Colonic mucosa (tissue), 4 donors: Measurements from ENCODE around the gene UBA1. TPM values are rescaled to one million over a fixed set of nuclear protein-coding genes. Genes with fewer than 3 reads are reported as not detected.

Source experiments
- DNase-seq: peaks from one replicate; pipeline ENCODE4 v3.0.0-alpha.2; 2020
- H3K27ac ChIP-seq: fragments of 200-600 bp; one replicate; pipeline ENCODE4 v1.8.0; 2021
- H3K27me3 ChIP-seq: fragments of 200-600 bp; one replicate; pipeline ENCODE4 v1.8.0; 2021
- H3K36me3 ChIP-seq: fragments of 200-600 bp; one replicate; pipeline ENCODE4 v1.8.0; 2021
- H3K4me1 ChIP-seq: fragments of 200-600 bp; one replicate; pipeline ENCODE4 v1.8.0; 2021; ENCODE audit warnings: mild to moderate bottlenecking
- H3K4me3 ChIP-seq: fragments of 200-600 bp; one replicate; pipeline ENCODE4 v1.8.0; 2021
- H3K9ac ChIP-seq, 2 donors: one replicate each; pipeline ENCODE4 v1.7.0; 2013; ENCODE audit warnings: control low read depth in 2 of 2, low read depth in 2 of 2, low read length in 2 of 2
- H3K9me3 ChIP-seq: fragments of 200-600 bp; one replicate; pipeline ENCODE4 v1.8.0; 2021
- intact Hi-C: fragments of 100-400 bp; cut with DNase I; formaldehyde crosslinking; loops from one replicate; pipeline ENCODE4 v1.14.1; 2022
- total RNA-seq, 2 donors: library from RNA; stranded (reverse); fragmentation: NEBNext Ultra II Directional in 1 of 2; extraction: Animal tissue kit (Norgen Biotek cat#: 25700) in 1 of 2; gene quantifications; one replicate each; pipeline ENCODE4 v1.2.1, GENCODE V29; 2021
- TF ChIP-seq, protein P1 (sequence below): fragments of 200-600 bp; IDR thresholded peaks from one replicate; pipeline ENCODE4 v1.8.0; 2022; ENCODE audit warnings: antibody characterized with exemption, mild to moderate bottlenecking
- donor health status: healthy.
- donor health status: DM: no; HTN: no; CAD: no.
- donor health status: DM: no; HTN: no; CAD: no.

UBA1 gene
- total RNA-seq, 2 donors from 2014 or later: 237 to 327 TPM

DNA sequence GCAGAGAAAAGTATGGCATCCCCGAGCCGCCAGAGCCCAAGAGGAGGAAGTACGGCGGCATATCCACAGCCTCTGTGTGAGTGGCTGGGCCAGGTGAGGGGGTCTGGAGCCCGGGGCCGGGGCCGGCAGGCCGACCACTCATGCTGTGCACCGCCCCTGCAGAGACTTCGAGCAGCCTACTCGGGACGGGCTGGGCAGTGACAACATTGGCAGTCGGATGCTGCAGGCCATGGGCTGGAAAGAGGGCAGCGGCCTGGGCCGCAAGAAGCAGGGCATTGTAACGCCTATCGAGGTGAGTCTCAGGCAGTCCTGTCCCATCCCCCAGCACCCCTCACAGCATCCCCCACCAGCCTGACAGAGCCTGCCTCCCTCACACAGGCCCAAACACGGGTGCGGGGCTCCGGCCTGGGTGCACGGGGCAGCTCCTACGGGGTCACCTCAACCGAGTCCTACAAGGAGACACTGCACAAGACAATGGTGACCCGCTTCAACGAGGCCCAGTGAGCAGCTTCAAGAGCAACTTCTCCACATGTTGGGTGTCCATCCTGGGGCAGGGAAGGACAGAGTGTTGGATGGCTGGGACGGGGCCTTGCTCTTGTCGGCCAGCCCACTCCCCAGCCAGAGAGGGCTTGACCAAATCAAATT lies 7.4 kb upstream of the UBA1 start:
- intact Hi-C loops: no loop called here
- TF ChIP-seq, protein P1, sequence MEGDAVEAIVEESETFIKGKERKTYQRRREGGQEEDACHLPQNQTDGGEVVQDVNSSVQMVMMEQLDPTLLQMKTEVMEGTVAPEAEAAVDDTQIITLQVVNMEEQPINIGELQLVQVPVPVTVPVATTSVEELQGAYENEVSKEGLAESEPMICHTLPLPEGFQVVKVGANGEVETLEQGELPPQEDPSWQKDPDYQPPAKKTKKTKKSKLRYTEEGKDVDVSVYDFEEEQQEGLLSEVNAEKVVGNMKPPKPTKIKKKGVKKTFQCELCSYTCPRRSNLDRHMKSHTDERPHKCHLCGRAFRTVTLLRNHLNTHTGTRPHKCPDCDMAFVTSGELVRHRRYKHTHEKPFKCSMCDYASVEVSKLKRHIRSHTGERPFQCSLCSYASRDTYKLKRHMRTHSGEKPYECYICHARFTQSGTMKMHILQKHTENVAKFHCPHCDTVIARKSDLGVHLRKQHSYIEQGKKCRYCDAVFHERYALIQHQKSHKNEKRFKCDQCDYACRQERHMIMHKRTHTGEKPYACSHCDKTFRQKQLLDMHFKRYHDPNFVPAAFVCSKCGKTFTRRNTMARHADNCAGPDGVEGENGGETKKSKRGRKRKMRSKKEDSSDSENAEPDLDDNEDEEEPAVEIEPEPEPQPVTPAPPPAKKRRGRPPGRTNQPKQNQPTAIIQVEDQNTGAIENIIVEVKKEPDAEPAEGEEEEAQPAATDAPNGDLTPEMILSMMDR: no peak
- Histone ChIP-seq H3K4me3 (no peak overlapping the region), H3K9me3 (no peaks in the 10 kb centered on the region), H3K9ac (no peak overlapping the region), H3K36me3 (peaks cover 3% of the 10 kb centered on the region), H3K27me3 (peaks cover 3% of the 10 kb centered on the region), H3K4me1 (no peaks in the 10 kb centered on the region), H3K27ac (no peak overlapping the region)
- no peak for DNase-seq

DNA sequence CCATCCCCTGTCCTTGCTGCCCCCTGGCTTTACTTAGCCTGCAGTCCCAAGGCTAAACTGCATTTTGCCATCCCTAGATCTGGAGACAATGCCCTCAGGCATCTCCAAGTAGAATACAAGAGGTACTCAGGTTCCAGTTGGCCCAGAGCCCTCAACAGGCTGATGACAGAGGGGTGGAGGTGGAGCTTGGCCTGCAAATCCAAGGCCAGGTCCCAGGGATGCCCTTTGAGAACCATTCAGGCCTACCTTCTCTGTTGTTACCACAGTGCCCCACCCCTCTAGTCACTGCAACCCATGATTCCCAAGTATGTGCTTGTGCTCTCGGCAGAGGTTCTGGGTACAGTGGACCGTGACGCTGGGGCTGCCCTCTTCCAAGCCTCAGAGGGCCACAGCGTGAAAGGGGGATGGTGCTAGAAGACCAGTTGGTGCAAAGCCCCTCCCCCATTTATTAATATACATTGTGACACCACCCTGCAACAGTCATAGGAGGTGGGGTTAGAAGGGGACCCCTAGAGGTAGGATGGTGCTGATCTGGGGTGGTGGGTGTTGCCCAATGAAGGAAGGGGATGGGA lies 6.4 kb upstream of the UBA1 start:
- H3K9me3 ChIP-seq: no peaks in the 10 kb centered on the region
- H3K36me3 ChIP-seq: no peaks in the 10 kb centered on the region

DNA sequence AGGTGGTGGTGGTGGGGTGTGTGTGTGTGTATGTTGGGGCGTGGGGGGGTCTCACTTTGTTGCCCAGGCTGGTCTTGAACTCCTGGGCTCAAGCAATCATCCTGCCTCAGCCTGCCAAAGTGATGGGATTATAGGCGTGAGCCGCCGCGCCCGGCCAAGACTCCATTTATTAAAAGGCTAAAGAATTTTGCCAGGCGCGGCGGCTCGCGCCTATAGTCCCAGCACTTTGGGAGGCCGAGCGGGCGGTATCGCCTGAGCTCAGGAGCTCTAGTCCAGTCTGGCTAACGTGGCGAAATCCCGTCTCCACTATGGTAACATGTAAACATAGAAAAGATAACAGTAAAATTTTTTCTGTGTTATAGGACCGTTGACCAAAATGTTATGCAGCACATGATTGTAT lies 3.7 kb upstream of the UBA1 start:
- TF ChIP-seq, protein P1: no peak
- no peak for DNase-seq
- intact Hi-C loops: loop anchor here (5.0 to 10.0 kb wide), 2 partner anchors 192 to 335 kb away; no protein-coding TSS in a partner anchor
- Histone ChIP-seq H3K9me3 (no peaks in the 10 kb centered on the region), H3K27me3 (peaks cover 3% of the 10 kb centered on the region), H3K27ac (no peak overlapping the region), H3K36me3 (no peaks in the 10 kb centered on the region), H3K9ac (no peak overlapping the region), H3K4me1 (peaks cover 5% of the 10 kb centered on the region), H3K4me3 (no peak overlapping the region)

More for the DNA sequence above, 6.4 kb upstream of the UBA1 start:
- Histone ChIP-seq H3K27ac (no peak overlapping the region), H3K4me1 (no peaks in the 10 kb centered on the region), H3K9ac (no peak overlapping the region), H3K4me3 (no peak overlapping the region), H3K27me3 (peaks cover 3% of the 10 kb centered on the region)
- intact Hi-C loops: no loop called here
- TF ChIP-seq, protein P1: no peak
- DNase-seq: no peak

DNA sequence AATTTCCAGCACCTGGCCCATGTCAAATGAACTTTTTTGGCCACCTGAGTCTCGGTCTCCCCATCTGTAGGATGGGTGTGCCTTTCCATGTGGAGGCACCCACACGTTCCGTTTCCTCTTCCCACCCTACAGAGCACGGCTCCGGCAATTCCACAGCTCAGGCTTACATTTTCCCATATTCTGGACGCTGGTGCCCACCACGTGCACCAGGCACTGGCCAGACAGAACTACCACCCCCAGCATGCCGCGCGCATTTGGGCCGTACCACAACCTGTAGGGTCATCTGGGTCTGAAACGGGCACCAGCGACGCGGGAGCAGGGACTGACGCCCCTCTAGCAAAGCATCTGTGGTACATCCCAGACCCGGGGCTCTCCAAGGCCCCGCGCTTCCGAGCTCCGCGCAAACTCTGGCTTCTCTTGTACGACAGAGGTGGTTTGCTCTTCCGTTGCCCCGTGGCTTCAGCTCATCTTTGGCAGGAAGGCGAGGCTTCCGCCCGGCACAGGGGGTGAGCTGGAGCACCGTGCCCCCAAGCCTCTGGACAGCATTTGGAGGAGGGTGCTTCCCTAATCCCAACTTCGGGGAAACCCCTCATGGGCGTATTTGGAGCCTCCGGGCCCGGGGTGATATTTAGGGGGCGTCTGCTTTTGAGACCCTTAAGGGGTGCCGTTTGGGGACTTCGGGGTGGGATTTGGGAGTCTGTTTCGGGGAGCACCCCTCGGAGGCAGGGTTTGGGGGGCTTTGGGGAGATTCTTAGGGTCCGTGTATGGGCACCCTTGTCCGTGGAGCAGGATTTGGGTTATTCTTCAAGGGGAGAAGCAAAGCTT lies 3.0 kb upstream of the UBA1 start:
- Histone ChIP-seq H3K36me3 (no peaks in the 10 kb centered on the region), H3K4me1 (peaks cover 9% of the 10 kb centered on the region), H3K27ac (peak overlapping the region; percentile 41), H3K9me3 (no peaks in the 10 kb centered on the region), H3K27me3 (peaks cover 3% of the 10 kb centered on the region), H3K4me3 (peak overlapping the region; percentile 43), H3K9ac (peak overlapping the region; percentile 66 to 71)
- intact Hi-C loops: loop anchor here (5.0 to 10.0 kb wide), 2 partner anchors 192 to 334 kb away; no protein-coding TSS in a partner anchor
- DNase-seq: peak; percentile 87
- TF ChIP-seq, protein P1: no peak

DNA sequence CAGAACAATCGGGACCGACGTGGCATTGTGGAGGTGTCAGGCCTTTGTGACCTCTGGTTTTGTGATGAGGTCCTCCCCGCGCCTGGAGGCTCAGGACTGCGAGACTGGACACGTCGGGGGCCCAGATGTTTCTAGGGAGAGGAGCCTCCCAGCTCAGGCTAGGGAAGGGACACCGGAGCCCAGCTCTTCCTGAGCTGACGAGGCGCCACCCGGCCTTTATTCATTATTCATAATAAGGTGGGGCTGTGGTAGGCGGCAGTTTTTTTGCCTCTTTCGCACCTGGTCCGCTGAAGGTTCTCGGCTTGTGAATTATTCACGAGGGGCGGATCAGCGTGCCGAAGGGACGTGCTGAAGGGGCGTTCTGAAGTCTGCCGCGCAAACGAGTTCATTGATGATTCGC lies 2.3 kb upstream of the UBA1 start:
- peak overlapping the region; percentile 43 for H3K4me3 ChIP-seq
- peaks cover 3% of the 10 kb centered on the region for H3K27me3 ChIP-seq
- H3K9ac ChIP-seq: peak overlapping the region; percentile 66 to 71
- H3K36me3 ChIP-seq: no peaks in the 10 kb centered on the region
- TF ChIP-seq, protein P1: no peak
- intact Hi-C loops: loop anchor here (5.0 to 10.0 kb wide), 2 partner anchors 191 to 333 kb away; no protein-coding TSS in a partner anchor
- DNase-seq: peak; percentile 65
- H3K27ac ChIP-seq: peak overlapping the region; percentile 41
- H3K9me3 ChIP-seq: no peaks in the 10 kb centered on the region
- peaks cover 16% of the 10 kb centered on the region for H3K4me1 ChIP-seq
